ENCODE measurements around the gene PCDHB11. TPM values are rescaled to one million over a fixed set of nuclear protein-coding genes. Genes with fewer than 3 reads are reported as not detected.
A peak's percentile ranks its signal among the peaks of the same experiment; 100 is the strongest.
"Not testable (repeated sequence)": the region's sequence is repeated elsewhere in the genome, so short reads cannot be mapped to it uniquely, and the experiment has no call there.

The PCDHB11 gene
- total RNA-seq, result 1 to 10 TPM in 3 of 4 donors, under 1 TPM in 1; 0.99 to 5.4 (median 3.0) TPM

GRCh38 chr5:141199359-141200235 is at the start of gene PCDHB11:
PCDHB11 (plus strand) TSS chr5:141199627; CDS start chr5:141199775, 148 bp downstream.
- no peak for ATAC-seq
- TF ChIP-seq, protein P1, sequence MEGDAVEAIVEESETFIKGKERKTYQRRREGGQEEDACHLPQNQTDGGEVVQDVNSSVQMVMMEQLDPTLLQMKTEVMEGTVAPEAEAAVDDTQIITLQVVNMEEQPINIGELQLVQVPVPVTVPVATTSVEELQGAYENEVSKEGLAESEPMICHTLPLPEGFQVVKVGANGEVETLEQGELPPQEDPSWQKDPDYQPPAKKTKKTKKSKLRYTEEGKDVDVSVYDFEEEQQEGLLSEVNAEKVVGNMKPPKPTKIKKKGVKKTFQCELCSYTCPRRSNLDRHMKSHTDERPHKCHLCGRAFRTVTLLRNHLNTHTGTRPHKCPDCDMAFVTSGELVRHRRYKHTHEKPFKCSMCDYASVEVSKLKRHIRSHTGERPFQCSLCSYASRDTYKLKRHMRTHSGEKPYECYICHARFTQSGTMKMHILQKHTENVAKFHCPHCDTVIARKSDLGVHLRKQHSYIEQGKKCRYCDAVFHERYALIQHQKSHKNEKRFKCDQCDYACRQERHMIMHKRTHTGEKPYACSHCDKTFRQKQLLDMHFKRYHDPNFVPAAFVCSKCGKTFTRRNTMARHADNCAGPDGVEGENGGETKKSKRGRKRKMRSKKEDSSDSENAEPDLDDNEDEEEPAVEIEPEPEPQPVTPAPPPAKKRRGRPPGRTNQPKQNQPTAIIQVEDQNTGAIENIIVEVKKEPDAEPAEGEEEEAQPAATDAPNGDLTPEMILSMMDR (IDR thresholded peaks at IDR 0.05), result peak in 1 of 4 experiments; percentile 13
- TF ChIP-seq POLR2A (IDR thresholded peaks at IDR 0.05), result no peak
- Histone ChIP-seq H3K27ac (no peak within 1 kb of the TSS), H3K36me3 (no peaks in the 10 kb centered on the region), H3K4me3 (peak within 1 kb of the TSS in 1 of 2 donors; percentile 29), H3K4me1 (no peaks in the 10 kb centered on the region), H3K27me3 (peaks cover 27% of the 10 kb centered on the region), H3K9me3 (peaks cover 0 to 98% (median 0%) of the 10 kb centered on the region in 3 donors)
- WGBS, 2 donors (ENCODE audit: low coverage in 1 of 2), result 28 to 53% methylated on average over 12 to 19 of the region's 21 CpGs

- peaks cover 0 to 89% (median 0%) of the 10 kb centered on the region in 3 donors for H3K9me3 ChIP-seq
- 15 to 26% methylated on average over 18 of the region's 18 CpGs for WGBS, 2 donors (ENCODE audit: low coverage in 1 of 2)
- H3K36me3 ChIP-seq, result no peaks in the 10 kb centered on the region
- H3K27ac ChIP-seq, result no peak within 1 kb of the TSS
- peak within 1 kb of the TSS in 1 of 2 donors; percentile 6 for H3K4me3 ChIP-seq
- TF ChIP-seq POLR2AphosphoS5 (IDR thresholded peaks at IDR 0.05) (no peak), POLR2A (IDR thresholded peaks at IDR 0.05) (no peak)
- TF ChIP-seq, protein P1 (IDR thresholded peaks at IDR 0.05), result peak in 1 of 4 experiments; percentile 27
- peaks cover 43% of the 10 kb centered on the region for H3K27me3 ChIP-seq
- H3K4me1 ChIP-seq, result no peaks in the 10 kb centered on the region
- ATAC-seq, result no peak
These were observed 49.6 kb upstream of the PCDHB11 start, which contains the start of gene PCDHB6 for GRCh38 chr5:141149812-141150211. PCDHB6 (plus strand) TSS chr5:141150057; CDS start chr5:141150258, 201 bp downstream.

- peaks cover 45% of the 10 kb centered on the region for H3K27me3 ChIP-seq
- no peaks in the 10 kb centered on the region for H3K36me3 ChIP-seq
- WGBS, 2 donors (ENCODE audit: low coverage in 1 of 2), result 36 to 64% methylated on average over 8 to 14 of the region's 33 CpGs
- H3K4me1 ChIP-seq, result no peaks in the 10 kb centered on the region
- H3K27ac ChIP-seq, result no peak overlapping the region
- peak overlapping the region in 1 of 2 donors; percentile 6 for H3K4me3 ChIP-seq
- H3K9me3 ChIP-seq, result peaks cover 0 to 93% (median 0%) of the 10 kb centered on the region in 3 donors
- TF ChIP-seq POLR2A (IDR thresholded peaks at IDR 0.05), result no peak
- TF ChIP-seq POLR2AphosphoS5 (IDR thresholded peaks at IDR 0.05), result no peak
- TF ChIP-seq, protein P1 (IDR thresholded peaks at IDR 0.05), result no peak
- no peak for TF ChIP-seq EP300 (IDR thresholded peaks at IDR 0.05)
- ATAC-seq, result no peak
These were observed 49.0 kb upstream of the PCDHB11 start for GRCh38 chr5:141150224-141150992.

- Histone ChIP-seq H3K4me3 (no peak overlapping the region), H3K4me1 (no peaks in the 10 kb centered on the region), H3K27me3 (peaks cover 46% of the 10 kb centered on the region), H3K36me3 (no peaks in the 10 kb centered on the region), H3K9me3 (peaks cover 0 to 94% (median 0%) of the 10 kb centered on the region in 3 donors), H3K27ac (no peak overlapping the region)
- ATAC-seq, result no peak
- TF ChIP-seq EP300 (IDR thresholded peaks at IDR 0.05) (no peak), POLR2A (IDR thresholded peaks at IDR 0.05) (no peak), POLR2AphosphoS5 (IDR thresholded peaks at IDR 0.05) (no peak)
- TF ChIP-seq, protein P1 (IDR thresholded peaks at IDR 0.05), result no peak
- 7 to 53% methylated on average over 3 to 13 of the region's 13 CpGs for WGBS, 2 donors (ENCODE audit: low coverage in 1 of 2)
These were observed 48.5 kb upstream of the PCDHB11 start for GRCh38 chr5:141150993-141151325.

DNA sequence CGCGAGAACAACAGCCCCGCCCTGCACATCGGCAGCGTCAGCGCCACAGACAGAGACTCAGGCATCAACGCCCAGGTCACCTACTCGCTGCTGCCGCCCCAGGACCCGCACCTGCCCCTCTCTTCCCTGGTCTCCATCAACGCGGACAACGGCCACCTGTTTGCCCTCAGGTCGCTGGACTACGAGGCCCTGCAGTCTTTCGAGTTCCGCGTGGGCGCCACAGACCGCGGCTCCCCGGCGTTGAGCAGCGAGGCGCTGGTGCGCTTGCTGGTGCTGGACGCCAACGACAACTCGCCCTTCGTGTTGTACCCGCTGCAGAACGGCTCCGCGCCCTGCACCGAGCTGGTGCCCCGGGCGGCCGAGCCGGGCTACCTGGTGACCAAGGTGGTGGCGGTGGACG is 47.8 kb upstream of the PCDHB11 start:
- not testable (repeated sequence) for ATAC-seq, H3K27ac ChIP-seq, H3K4me3 ChIP-seq, H3K36me3 ChIP-seq, H3K4me1 ChIP-seq
- WGBS, 2 donors (ENCODE audit: low coverage in 1 of 2), result 9 to 19% methylated on average over 5 to 7 of the region's 41 CpGs
- Histone ChIP-seq H3K27me3 (peaks cover 53% of the 10 kb centered on the region), H3K9me3 (peaks cover 0 to 98% (median 0%) of the 10 kb centered on the region in 3 donors)

GRCh38 chr5:141152096-141152495 is 47.3 kb upstream of the PCDHB11 start:
- not testable (repeated sequence) for H3K36me3 ChIP-seq, ATAC-seq, H3K4me1 ChIP-seq, H3K27ac ChIP-seq, H3K4me3 ChIP-seq
- peaks cover 0 to 98% (median 0%) of the 10 kb centered on the region in 3 donors for H3K9me3 ChIP-seq
- peaks cover 57% of the 10 kb centered on the region for H3K27me3 ChIP-seq
- no CpG with 5 or more reads among the region's 36 CpGs for WGBS, 2 donors (ENCODE audit: low coverage in 1 of 2)
